DMS153 treated with DMSO at 0.1 percent for 48 hours (cell line): Measurements from ENCODE around the gene NKX6-2.

Source experiments
- DNase-seq: peaks from one replicate; lab custom pipeline; 2025; ENCODE audit not compliant: unreplicated experiment; lab: John Stamatoyannopoulos, UW

NKX6-2 gene

DNA sequence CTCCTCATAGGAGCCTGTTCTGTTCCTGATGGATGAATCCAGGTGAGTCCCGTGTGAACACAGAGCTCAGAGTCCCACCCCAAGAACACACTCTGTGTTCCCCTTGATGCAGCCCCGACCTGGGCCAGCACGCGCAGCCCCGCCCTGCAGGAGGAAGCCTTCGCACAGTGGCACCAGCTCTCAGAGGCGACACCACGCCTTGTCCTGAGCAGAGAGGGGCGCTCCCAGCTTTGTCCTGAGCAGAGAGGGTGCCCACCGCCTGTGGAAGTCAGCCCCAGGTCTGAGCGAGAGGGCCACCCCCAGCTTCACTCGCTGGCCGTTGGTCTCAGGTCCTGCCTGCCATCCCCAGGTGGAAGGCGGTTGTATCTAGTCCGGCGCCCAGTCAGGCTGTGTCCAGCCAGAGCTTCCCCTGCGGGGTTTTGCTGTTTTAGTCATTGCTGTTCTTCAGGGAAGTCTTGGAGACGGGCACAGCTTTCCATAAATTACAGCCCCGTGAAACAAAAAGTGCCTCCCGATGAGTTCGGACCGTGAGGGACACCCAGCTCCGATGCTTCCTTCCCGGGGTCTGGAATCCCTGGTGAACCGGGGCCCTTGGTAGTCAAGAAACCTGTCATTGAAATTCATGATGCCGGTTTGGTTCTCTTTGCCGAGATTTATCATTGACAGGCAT is 43.6 kb downstream of the NKX6-2 start:
- no peak for DNase-seq

DNA sequence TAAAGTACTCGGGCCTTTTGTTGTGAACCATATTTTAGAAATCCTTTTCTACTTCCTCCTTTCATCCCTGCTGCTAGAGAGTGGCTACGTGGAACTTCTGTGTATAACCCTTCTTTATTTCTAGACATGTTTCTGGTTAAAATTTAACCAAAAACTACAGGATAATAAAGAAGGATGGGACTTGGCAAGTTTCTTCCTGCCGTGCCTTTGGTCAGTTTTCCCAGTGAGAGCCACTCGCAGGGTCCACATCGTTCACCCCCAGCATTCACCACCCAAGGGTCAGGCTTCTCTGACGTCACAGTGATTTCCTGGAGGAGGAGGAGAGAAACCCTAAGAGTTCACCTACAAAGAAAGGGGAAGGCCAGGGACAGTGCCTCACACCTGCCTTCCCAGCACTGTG is 45.4 kb downstream of the NKX6-2 start:
- DNase-seq = no peak

DNA sequence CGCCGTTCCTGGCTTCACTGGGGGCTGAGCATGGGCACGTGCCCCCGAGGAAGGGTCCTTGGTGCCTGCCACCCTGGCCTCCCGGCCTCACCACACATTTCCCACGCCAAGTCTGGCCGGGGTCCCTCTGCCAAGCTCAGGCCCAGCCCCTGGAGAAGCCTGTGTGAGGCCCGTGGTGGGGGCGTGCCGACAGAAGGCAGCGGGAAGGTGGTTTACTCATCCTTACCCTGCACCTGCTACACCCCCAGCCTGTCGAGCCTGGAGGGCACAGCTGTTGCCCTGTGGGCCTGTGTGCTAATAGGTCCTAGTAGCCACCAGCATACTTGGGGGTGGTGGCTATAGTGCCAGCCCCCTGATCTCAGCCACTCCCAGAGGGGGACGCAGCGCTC is 46.7 kb downstream of the NKX6-2 start:
- DNase-seq = no peak

DNA sequence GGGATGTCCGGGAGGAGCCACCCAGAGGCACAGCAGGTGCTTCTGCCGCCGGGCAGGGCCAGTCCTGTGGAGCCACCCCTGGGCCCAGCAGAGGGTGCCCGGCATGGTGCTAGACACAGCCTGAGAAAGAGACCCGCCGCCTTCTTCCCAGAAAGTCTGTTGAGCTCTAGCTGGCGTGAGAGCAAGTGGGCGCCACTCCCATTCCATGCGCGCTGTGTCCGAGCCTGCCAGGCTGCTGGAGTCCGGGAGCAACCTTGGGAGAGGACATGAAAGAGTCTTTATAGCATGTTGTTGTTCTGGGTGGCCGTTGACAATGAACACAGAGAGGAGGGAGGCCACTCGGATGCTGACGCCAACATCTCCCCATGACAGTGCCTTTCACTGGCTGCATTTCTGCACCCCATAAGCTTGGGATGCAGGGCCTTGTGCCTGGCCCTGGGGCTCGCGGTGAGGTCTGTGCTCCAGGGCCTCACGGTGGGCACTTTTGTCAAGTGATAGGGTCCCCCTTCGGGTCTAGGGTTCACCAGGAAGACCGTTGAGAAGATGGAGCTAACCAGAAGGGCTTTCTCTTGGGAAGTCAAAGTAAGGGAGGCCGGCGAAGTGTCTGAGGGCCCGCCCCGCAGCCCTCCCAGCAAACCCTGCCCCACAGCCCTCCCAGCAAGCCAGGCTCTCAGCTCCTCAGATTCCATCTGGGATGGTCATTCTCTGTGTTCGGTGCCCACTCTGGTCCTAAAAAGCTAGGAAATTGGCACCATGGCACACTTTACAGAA is 47.3 kb downstream of the NKX6-2 start:
- no peak for DNase-seq

DNA sequence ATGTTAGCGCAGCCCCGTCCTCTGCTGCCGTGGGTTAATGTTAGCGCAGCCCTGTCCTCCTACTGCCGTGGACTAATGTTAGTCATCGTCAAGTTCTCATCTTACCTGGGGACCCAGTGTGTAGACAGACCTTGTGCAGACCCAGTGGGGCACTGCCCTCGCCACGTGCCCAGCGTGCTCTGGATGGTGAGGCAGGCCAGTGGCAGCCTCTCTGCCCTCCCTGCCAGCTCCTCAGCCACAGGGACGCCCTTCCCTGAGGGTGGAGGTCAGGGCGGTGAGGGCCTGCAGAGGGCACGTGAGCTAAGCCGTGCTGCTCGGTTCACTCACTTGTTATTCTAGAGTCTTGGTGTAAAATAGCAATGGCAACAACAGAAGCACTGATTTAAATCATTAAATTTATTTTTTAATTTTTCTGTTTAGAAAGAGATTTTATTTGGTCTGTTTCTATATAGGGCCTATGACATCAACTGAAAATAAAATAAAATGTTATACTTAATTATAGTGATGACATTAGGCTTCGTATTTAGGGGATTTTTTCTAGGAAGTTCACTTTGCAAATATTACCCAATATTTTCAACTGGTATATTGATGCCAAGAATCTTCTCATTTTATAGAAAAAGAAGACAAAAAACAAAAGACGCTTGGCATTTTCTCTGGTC is 48.4 kb downstream of the NKX6-2 start:
- no peak for DNase-seq

DNA sequence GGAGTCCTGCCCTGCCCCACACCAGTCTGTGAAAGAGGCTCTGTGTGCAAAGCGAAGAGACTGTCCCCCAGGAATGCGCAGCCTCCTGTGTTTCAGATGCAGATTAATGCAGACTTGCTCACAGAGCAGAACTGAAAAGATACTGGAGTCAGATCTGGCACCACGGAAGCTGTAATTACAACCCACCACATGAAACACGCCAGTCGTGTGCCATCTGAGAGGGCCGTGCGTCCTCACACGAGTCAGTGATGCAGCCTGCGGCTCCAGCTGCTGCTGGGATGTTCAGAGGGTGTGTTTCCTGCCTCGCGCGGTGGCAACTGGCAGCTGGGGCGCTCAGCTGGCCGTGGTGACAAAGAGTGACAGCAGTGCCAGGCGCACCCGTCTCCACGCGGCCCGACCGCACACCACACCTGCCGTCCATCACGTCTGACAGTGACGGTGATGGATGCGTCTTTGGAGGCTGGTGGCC is 50.0 kb downstream of the NKX6-2 start:
- no peak for DNase-seq

DNA sequence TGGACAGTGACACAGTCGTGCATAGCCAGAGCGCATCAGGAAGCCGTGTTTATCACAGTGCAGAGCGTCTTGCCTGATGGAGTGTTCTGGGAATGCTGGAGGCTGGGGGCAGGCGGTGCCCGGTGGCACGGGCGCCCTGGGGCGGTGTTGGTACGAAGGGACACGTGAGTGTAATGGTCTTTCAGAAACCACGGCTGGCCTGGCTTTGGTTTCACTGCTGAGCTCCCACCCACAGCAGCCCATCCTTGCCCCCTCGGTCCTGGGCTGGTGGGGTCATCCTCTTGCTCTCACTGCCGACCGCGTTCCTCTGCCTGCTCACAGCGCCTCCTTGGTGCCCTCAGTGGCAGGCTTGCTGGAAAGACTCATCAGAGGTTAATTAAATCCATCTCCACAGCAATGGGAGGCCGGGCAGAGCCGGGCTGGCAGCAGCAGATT is 50.6 kb downstream of the NKX6-2 start:
- DNase-seq = no peak

DNA sequence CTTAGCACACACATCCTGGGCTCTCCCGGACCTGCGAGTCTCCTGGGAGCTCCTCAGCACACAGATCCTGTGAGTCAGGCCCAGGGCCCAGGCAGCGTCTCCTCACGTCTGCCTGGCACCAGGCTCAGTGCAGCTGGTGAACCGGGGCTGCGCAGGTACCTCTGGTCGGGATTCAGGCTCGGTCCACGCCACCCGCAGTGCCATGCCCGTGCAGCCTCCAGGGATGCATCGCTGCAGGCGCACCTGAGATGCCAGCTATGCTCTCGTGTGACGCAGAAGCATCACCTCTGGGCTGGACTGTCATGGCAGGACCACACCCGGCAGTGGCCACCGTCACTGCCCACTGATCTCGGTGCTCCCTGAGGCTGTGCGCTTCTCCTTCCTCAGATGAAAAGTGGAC is 52.0 kb downstream of the NKX6-2 start:
- no peak for DNase-seq
